ACHN (cell line): ENCODE data around the gene TRPM2.

Experiments used
- DNase-seq: peaks from one replicate; pipeline ENCODE4 v3.0.0-alpha.2; 2015
- in situ Hi-C: cut with HindIII; loops from 2 replicates; pipeline ENCODE4 v1.10.0; 2017; ENCODE audit warnings: low sequenced_read_pairs, low pct_ligation_motif_present, low pct_unique_long_range_greater_than_20kb

The TRPM2 gene

DNA sequence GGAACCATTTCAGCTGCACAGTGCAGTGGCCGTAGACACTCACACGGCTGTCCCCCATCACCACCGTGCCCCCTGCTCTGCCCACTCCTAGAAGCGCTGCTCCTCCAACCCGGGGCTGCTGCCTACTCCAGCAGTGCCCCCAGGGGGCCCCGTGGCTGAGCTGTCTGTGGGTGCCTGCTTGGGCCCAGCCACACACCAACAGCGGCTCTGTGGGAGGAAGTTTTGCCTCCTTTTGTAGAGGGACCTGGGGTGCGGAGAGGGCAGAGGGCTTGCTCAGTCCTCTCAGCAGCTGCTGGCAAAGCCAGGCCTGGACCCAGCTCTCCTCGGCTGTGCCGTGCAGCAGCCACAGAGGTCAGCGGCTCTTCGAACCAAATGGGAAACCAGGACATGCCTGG is 90.5 kb downstream of the TRPM2 start:
- DNase-seq: no peak
- in situ Hi-C loops: no loop called here

GRCh38 chr21:44444286-44444931 is 91.0 kb downstream of the TRPM2 start:
- DNase-seq: no peak
- in situ Hi-C loops: no loop called here

GRCh38 chr21:44445145-44445812 is 91.9 kb downstream of the TRPM2 start:
- DNase-seq: no peak
- in situ Hi-C loops: no loop called here

- in situ Hi-C loops: no loop called here
- no peak for DNase-seq
Measured at GRCh38 chr21:44448651-44449131, 95.3 kb downstream of the TRPM2 start.

DNA sequence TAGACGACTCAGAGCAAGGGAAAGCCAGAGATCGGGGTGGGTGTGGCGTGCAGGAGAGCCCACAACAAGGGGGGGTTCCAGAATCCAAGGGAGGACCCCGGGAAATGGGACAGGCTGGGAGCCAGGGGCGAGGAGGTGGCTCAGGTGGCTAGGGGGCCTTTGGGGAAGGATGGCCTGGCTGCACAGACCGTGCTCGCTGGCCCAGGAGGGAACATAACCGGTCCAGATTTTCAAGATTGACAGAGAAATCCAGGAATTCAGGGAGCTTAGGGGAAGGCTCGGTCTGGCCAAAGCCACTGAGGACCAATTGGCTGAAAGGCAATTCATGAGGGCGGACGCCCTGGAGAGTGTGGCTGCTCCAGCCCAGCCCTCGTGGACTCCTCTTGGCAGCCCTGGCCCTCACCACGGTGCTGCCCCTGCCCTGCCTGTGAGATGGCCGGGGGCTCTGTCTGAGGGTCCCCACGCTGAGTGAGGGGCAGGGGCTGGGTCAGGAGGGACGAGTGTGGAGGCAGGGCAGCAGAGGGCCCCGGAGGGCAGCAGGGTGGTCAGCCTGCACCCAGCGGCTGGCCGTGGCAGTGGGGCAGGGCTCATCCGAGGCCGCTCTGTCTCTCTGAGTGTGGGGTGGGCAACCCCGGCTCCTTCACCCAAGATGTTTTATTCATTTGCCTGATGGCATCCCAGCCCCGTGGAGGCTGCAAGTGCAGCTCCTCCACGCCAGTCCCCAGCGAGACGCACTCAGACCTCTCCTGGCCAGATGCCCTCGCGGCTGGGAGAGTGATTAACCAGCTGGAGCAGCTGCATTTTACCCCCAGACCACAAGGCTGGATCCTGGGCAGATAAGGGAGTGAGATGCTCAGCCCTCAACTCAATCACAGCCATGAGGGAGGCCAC is 96.3 kb downstream of the TRPM2 start:
- in situ Hi-C loops: no loop called here
- no peak for DNase-seq

- no peak for DNase-seq
- in situ Hi-C loops: no loop called here
Measured at GRCh38 chr21:44450402-44450801, 97.0 kb downstream of the TRPM2 start.

DNA sequence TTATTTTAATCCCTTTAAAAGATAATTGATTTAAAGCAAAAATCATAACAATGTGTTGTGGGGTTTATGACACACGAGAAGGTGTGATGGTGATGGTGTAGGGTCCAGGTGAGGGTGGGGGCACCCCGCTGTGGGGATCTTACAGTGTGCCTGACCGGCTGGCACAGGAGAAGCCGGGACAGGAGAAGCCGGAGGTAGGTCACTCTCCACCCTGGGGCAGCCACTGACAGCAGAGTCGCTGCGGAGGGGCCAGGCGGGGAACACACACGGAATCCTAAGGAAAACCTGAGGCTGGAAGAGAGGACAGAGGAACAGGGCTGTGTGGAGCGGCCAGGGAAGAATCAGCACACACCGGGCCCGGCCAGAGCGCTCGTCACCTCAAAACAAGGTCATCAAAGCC is 97.6 kb downstream of the TRPM2 start:
- in situ Hi-C loops: no loop called here
- no peak for DNase-seq

DNA sequence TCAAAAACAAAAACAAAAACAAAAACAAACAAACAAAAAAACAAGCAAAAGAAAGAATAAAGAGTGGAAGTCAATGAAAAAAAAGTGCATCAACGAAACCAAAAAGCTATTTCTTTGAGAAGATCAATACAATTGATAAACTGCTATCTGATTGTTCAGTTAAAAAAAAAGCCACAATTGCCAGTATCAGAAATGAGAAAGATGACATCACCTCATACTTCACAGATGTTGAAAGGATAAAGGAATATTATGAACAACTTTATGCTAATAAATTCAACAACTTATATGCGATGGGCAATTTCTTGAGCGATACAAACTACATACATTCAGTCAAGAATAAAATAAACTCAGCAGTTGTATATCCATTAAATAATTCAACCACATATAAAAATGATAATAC is 99.7 kb downstream of the TRPM2 start:
- DNase-seq: no peak
- in situ Hi-C loops: no loop called here

GRCh38 chr21:44454058-44454457 is 100.6 kb downstream of the TRPM2 start:
- in situ Hi-C loops: no loop called here
- DNase-seq: no peak

GRCh38 chr21:44454747-44455523 is 101.5 kb downstream of the TRPM2 start, which contains the start of gene LRRC3:
Gene LRRC3 (plus strand): TSS chr21:44455510. CDS start chr21:44456645, 1,135 bp downstream.
- peak; percentile 69 for DNase-seq
- in situ Hi-C loops: no loop called here

DNA sequence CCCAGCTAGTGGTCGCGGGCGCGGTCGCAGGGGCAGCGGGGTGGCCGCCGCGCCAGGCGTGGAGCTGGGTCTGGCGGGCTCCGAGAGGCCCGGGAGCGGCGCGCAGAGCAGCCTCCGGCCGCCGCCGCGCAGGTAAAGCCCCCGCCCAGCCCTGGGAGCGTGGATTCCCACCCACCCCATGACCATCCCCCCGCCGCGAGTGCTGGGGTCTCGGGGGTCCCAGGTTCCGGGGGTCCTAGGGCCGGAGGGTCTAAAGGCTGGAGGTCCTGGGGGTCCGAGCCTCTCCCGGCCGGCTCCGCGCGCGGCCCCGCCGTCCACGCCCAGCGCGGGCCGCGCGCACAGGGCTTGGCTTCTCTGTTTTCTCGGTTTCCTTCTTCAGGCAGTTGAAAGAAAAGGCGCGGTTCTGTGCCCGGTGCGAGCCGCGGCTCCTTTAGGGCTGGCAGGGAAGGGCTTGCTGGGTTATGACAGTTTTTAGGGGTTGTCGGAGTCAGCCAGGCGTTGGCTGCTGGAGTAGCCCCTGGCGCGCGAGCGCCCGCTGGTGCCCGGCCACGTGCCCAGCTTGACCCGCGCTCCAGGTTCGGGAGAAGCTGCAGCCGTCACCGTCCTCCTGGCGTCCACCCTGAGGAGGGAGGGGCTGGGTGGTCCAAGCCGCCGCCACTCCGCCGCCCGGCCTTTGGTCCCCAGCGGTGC is 102.2 kb downstream of the TRPM2 start:
- in situ Hi-C loops: no loop called here
- DNase-seq: peak; percentile 33

DNA sequence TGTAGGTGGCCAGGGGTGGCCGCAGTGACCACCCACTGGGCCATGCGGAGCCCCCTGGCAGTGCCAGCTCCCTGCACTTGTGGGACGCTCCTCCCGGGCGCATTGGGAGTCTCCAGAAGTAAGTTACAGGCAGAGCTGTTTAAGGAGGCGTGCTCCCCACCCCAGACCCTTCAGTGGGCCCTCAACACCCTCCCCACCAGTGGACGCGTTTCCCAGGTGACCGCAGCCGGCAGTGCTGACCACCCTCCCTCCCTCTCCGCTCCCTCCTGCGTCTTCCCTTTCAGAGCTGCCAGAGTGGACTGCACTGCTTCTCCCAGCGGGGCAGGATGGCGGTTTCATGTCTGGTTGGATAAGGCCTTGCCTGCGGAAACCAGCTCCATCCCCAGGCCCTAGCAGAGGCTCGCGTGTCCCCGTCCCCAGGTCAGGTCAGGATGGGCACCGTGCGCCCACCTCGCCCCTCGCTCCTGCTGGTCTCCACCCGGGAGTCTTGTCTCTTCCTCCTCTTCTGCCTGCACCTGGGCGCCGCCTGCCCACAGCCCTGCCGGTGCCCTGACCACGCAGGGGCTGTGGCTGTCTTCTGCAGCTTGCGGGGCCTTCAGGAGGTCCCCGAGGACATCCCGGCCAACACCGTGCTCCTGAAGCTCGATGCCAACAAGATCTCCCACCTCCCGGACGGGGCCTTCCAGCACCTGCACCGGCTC is 102.9 kb downstream of the TRPM2 start:
- in situ Hi-C loops: no loop called here
- DNase-seq: no peak

DNA sequence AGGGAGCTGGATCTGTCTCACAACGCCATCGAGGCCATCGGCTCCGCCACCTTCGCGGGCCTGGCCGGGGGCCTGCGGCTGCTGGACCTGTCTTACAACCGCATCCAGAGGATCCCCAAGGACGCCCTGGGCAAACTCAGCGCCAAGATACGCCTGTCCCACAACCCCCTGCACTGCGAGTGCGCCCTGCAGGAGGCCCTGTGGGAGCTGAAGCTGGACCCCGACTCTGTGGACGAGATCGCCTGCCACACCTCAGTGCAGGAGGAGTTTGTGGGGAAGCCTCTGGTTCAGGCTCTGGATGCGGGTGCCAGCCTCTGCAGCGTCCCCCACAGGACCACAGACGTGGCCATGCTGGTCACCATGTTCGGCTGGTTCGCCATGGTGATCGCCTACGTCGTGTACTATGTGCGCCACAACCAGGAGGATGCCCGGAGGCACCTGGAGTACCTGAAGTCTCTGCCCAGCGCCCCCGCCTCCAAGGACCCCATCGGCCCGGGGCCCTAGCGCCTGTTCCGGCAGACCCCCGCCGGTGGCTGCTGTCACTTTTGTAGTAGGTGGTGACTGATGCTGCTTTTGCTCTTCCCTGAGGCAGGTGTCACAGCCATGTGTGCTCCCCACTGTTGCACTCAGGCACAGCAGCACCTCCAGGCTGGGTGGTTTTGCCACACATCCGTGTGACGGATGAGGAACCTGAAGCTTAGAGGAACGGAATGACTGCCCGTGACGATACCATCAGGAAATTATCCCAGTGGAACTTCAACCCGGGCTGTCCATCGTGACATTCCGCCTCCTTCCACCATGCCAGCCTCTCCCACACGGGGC is 103.7 kb downstream of the TRPM2 start:
- DNase-seq: no peak
- in situ Hi-C loops: no loop called here

GRCh38 chr21:44458971-44459711 is 105.7 kb downstream of the TRPM2 start:
- in situ Hi-C loops: no loop called here
- no peak for DNase-seq

DNA sequence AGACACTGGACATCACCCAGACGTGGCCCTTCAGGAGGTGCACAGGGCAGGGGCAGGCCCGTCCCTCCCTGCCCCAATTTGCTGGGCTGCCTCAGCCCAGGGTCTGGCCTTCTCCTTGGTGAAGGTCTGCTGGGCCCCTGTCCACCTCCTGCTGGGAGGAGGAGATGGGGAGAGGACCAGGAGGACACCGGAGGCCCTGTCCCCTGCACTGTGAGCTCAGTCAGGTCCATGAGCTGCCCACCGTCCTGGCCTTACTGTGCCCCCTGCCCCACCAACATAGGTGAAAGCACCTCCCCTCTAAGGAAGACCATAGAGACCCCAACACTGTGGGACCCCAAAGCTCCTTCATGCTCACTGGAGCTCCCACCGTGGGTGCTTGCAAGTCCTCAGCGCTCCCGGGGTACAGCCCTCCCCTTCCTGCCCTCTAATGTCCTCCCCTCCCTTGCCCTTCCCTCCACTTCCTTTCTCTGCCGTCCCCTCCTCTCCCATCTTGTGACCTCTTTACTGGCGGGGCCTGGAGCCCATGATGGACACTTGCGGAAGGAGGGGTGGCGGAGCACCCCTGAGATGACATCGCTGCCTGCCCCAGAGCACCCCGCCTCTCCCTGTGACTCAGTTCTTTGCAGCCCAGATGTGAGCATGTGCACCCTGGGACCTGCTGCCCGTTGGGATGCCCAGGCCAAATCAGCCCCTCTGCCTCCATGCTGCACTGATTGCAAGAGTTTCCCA is 106.5 kb downstream of the TRPM2 start:
- DNase-seq: no peak
- in situ Hi-C loops: no loop called here

DNA sequence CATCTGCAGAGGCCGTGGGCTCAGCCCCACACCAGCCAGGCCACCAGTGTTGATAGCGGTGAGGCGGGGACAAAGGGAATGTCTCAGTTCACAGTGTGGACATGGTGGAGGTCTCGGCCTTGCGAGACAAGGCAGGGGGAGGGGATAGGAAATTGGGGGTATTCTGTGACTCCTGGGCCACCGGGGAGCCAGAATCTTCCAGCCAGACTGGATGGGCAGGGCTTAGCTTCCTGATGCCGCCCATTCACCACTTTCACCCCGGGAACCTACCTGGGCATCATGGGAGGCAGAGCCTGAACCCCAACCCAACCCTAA is 107.0 kb downstream of the TRPM2 start:
- in situ Hi-C loops: no loop called here
- no peak for DNase-seq
